Type B pancreatic cell (in vitro differentiated cells): ENCODE data around the gene TMEM266. TPM values are rescaled to one million over a fixed set of nuclear protein-coding genes. Genes with fewer than 3 reads are reported as not detected.

Source experiments
- DNase-seq: peaks from one replicate; pipeline ENCODE4 v3.0.0; 2021; ENCODE audit warnings: mixed read lengths; ENCODE audit not compliant: unreplicated experiment; ENCODE audit errors: extremely low spot score
- H3K27ac Mint-ChIP-seq: 2 replicates; pipeline ENCODE4 v1.8.0; 2021; ENCODE audit warnings: mild to moderate bottlenecking, mixed read lengths
- H3K27me3 Mint-ChIP-seq: 2 replicates; pipeline ENCODE4 v1.8.0; 2021; ENCODE audit warnings: mixed read lengths
- H3K36me3 Mint-ChIP-seq: 2 replicates; pipeline ENCODE4 v1.8.0; 2021; ENCODE audit warnings: mixed read lengths
- H3K4me1 Mint-ChIP-seq: one replicate; pipeline ENCODE4 v1.8.0; 2021; ENCODE audit warnings: mixed read lengths; ENCODE audit not compliant: unreplicated experiment
- H3K4me3 Mint-ChIP-seq: 2 replicates; pipeline ENCODE4 v1.8.0; 2021; ENCODE audit warnings: mild to moderate bottlenecking, mixed read lengths
- H3K9me3 Mint-ChIP-seq: 2 replicates; pipeline ENCODE4 v1.8.0; 2021; ENCODE audit warnings: mixed read lengths
- CTCF ChIP-seq: fragments of 200-600 bp; sonication (generic); conservative IDR thresholded peaks from 2 replicates; pipeline ENCODE4 v1.5.0; 2021; ENCODE audit warnings: antibody characterized with exemption, mild to moderate bottlenecking
- total RNA-seq: library from RNA; stranded (reverse); gene quantifications from 2 replicates; pipeline ENCODE4 v1.2.1, GENCODE V29; 2021; ENCODE audit warnings: low replicate concordance

TMEM266 gene
- total RNA-seq, 1 donor from 2014 or later: 2.3 TPM

- H3K4me1 Mint-ChIP-seq: peaks cover 12% of the 10 kb centered on the region
- no peaks in the 10 kb centered on the region for H3K9me3 Mint-ChIP-seq
- H3K27me3 Mint-ChIP-seq: no peaks in the 10 kb centered on the region
- TF ChIP-seq CTCF: no peak
- no peak overlapping the region for H3K27ac Mint-ChIP-seq
- H3K4me3 Mint-ChIP-seq: no peak overlapping the region
- H3K36me3 Mint-ChIP-seq: no peaks in the 10 kb centered on the region
- no peak for DNase-seq
Observed at GRCh38 chr15:76196269-76197231, 136.8 kb downstream of the TMEM266 start.

GRCh38 chr15:76197703-76198455 lies 138.1 kb downstream of the TMEM266 start:
- Mint-ChIP-seq H3K4me1 (peaks cover 12% of the 10 kb centered on the region), H3K4me3 (no peak overlapping the region), H3K36me3 (no peaks in the 10 kb centered on the region), H3K9me3 (no peaks in the 10 kb centered on the region), H3K27me3 (no peaks in the 10 kb centered on the region), H3K27ac (no peak overlapping the region)
- DNase-seq: no peak
- TF ChIP-seq CTCF: no peak

- Mint-ChIP-seq H3K9me3 (no peaks in the 10 kb centered on the region), H3K4me3 (no peak overlapping the region), H3K36me3 (no peaks in the 10 kb centered on the region), H3K27ac (peak overlapping the region; percentile 50), H3K27me3 (no peaks in the 10 kb centered on the region), H3K4me1 (peaks cover 12% of the 10 kb centered on the region)
- no peak for DNase-seq
- TF ChIP-seq CTCF: no peak
Observed at GRCh38 chr15:76198456-76199105, 138.8 kb downstream of the TMEM266 start.

GRCh38 chr15:76199106-76200082 lies 139.6 kb downstream of the TMEM266 start:
- Mint-ChIP-seq H3K27ac (peak overlapping the region; percentile 50), H3K27me3 (no peaks in the 10 kb centered on the region), H3K9me3 (no peaks in the 10 kb centered on the region), H3K4me1 (peaks cover 12% of the 10 kb centered on the region), H3K36me3 (no peaks in the 10 kb centered on the region), H3K4me3 (no peak overlapping the region)
- no peak for TF ChIP-seq CTCF
- DNase-seq: no peak
